GM03348 (cell line): ENCODE data around the gene ZNF536.
"Not testable (repeated sequence)": the region's sequence is repeated elsewhere in the genome, so short reads cannot be mapped to it uniquely, and the experiment has no call there.

ENCODE experiments used
- DNase-seq: peaks from one replicate; pipeline ENCODE4 v3.0.0; 2012; ENCODE audit warnings: low spot score

The ZNF536 gene

GRCh38 chr19:30419568-30420180, 47.5 kb downstream of the ZNF536 start:
- DNase-seq, result peak; percentile 73

GRCh38 chr19:30420316-30420715, 48.1 kb downstream of the ZNF536 start:
- no peak for DNase-seq

- DNase-seq, result no peak
Observed at GRCh38 chr19:30420881-30421280, 48.7 kb downstream of the ZNF536 start.

GRCh38 chr19:30421571-30421970, 49.4 kb downstream of the ZNF536 start:
- no peak for DNase-seq

GRCh38 chr19:30423481-30423880, 51.3 kb downstream of the ZNF536 start:
- no peak for DNase-seq

- no peak for DNase-seq
Observed at GRCh38 chr19:30425885-30426838, 54.0 kb downstream of the ZNF536 start.

GRCh38 chr19:30426864-30427263, 54.7 kb downstream of the ZNF536 start:
- no peak for DNase-seq

- no peak for DNase-seq
Observed at GRCh38 chr19:30428092-30428680, 56.0 kb downstream of the ZNF536 start.

- no peak for DNase-seq
Observed at GRCh38 chr19:30428844-30429243, 56.7 kb downstream of the ZNF536 start.

- no peak for DNase-seq
Observed at GRCh38 chr19:30430206-30430734, 58.1 kb downstream of the ZNF536 start.

GRCh38 chr19:30431591-30431990, 59.4 kb downstream of the ZNF536 start:
- DNase-seq, result no peak

GRCh38 chr19:30434797-30435594, 62.8 kb downstream of the ZNF536 start:
- DNase-seq, result no peak

- DNase-seq, result no peak
Observed at GRCh38 chr19:30437869-30438268, 65.7 kb downstream of the ZNF536 start.

GRCh38 chr19:30439310-30439709, 67.1 kb downstream of the ZNF536 start:
- DNase-seq, result no peak

GRCh38 chr19:30441011-30441410, 68.8 kb downstream of the ZNF536 start:
- DNase-seq, result no peak

- DNase-seq, result no peak
Observed at GRCh38 chr19:30442674-30443073, 70.5 kb downstream of the ZNF536 start.

- no peak for DNase-seq
Observed at GRCh38 chr19:30443531-30444252, 71.5 kb downstream of the ZNF536 start.

- DNase-seq, result no peak
Observed at GRCh38 chr19:30444253-30444671, 72.1 kb downstream of the ZNF536 start.

GRCh38 chr19:30444686-30445232, 72.6 kb downstream of the ZNF536 start:
- no peak for DNase-seq

GRCh38 chr19:30445385-30445784, 73.2 kb downstream of the ZNF536 start:
- no peak for DNase-seq

GRCh38 chr19:30446120-30446519, 73.9 kb downstream of the ZNF536 start:
- DNase-seq, result not testable (repeated sequence)
